NCI-H460 (cell line): Measurements from ENCODE around the gene MYLK. TPM values are rescaled to one million over a fixed set of nuclear protein-coding genes. Genes with fewer than 3 reads are reported as not detected.
"Not testable (repeated sequence)": the region's sequence is repeated elsewhere in the genome, so short reads cannot be mapped to it uniquely, and the experiment has no call there.

Experiments used
- DNase-seq: peaks from one replicate; pipeline ENCODE4 v3.0.0-alpha.2; 2016; ENCODE audit warnings: low read depth; ENCODE audit errors: extremely low read depth
- total RNA-seq: library from RNA; depleted of rRNA; stranded (reverse); fragments of >200 nt; shearing (Covaris generic); gene quantifications from 2 replicates; pipeline ENCODE4 v1.2.3, GENCODE V29; 2014

The MYLK gene
- total RNA-seq, 1 experiment from 2014 or later = not detected

GRCh38 chr3:123732447-123732846 is 151.7 kb downstream of the MYLK start:
- DNase-seq = no peak

DNA sequence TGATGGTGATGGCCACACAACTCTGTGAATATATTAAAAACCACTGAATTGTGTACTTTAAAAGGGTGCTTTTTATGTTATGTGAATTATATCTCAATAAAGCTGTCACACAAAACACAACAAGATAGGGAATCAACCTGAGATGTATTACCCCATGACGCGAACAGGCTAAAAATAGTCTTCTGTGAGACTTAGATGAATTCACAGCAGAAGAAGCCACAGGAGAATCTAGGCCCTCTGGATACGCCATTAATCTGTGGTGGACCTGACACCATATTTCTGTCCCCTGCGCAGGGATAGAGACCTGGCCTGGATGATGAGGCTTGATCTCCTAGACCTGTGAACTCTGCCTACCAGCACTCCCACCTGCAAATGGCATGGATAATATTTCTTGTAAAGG is 153.3 kb downstream of the MYLK start:
- DNase-seq = no peak

- no peak for DNase-seq
Observed at GRCh38 chr3:123728991-123729390, 155.1 kb downstream of the MYLK start.

DNA sequence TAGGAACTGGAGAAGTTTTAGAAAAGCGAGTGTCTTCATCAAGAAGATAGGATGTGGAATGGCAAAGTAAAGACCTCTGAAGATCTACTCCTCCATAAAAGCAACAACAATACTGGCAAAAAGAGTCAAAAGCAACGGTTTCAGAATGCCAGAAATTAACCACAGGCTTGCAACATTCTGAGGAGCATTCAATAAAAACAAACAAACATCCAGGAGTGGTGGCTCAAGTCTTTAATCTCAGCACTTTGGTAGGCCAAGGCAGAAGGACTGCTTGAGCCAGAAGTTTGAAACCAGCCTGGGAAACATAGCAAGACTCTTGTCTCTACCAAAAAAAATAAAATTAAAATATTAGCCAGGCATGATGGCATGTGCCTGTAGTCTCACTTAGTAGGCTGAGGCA is 156.1 kb downstream of the MYLK start:
- DNase-seq = no peak

DNA sequence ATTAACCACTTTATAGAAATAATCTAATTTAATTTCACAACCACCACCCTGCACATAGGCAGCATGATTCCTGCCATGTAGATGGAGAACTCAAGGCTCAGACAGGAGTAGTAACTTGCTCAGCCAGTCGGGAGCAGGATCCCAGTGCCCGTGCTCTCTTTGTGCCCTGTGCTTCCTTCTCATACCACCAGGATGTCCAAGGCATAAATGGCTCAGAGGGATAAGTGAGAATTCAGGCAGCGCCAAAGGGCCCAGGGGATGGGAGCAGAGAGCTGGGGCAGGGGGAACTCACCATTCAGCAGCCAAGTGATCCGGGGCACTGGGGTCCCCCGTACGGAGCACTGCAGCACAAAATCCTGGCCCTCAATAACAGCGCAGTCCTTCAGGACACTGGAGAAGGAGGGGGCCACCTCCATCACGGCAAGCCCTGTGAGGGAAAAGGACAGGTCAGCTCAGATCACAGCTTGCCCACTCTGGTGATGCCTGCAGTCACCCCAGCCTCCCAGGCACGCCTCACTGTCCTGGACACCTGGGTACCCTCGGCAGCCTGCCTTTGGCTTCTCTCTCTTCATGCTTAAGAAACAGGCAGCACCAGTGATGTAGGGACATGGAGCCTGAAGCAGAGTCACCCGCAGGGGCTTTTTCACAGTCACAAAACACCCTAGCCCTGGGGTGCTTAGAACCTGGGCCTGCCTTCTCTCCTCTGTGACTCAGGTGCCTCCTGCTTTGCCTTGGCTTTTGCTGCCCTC is 158.3 kb downstream of the MYLK start:
- DNase-seq = no peak

- no peak for DNase-seq
Observed at GRCh38 chr3:123724306-123724705, 159.8 kb downstream of the MYLK start.

DNA sequence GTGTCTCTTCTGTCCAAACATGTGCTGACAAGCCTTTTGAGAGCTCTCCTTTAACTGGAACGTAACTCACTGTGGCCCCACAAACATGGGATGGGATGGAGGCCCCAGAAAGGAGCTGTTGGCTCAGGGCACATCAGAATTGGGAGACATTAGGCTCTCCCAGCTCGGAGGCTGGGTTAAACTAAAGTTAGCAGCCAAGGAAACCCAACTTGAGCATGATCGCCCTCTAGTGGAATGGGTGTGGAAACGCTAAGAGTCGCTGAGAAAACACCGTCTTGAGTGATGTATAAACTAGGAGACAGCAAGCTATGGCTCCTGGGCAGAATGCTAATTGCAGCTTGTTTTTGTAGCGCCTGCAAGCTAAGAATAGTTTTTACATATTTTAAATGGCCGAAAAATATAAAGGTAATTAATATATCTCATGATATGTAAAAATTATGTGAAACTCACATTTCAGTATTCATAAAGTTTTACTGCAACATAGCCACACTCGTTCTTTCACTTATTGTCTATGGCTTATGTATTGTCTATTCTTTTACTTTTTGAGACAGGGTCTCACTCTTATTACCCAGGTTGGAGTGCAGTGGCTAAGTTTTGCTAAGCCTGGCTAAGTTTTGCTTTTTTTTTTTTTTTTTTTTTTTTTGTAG is 160.5 kb downstream of the MYLK start:
- DNase-seq = peak; percentile 83

DNA sequence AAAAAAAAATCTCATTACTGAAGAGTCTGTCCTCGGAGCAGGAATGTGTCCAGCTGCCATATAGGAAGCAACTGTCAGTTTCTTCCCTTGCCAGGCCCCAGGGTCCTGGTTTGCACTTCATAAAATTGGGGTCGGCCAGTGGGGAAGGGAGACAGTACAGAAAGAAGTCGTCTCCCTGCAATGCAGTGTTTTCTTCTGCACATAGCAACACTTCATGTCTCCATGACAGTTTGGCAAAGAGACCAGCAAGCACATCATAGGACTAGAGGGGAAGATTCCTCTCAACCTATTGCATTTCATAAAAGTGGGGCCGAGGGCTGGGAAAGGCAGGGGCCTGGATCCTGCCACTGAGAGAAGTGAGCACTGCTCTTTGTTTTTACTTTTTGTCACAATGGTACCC is 161.1 kb downstream of the MYLK start:
- DNase-seq = no peak

DNA sequence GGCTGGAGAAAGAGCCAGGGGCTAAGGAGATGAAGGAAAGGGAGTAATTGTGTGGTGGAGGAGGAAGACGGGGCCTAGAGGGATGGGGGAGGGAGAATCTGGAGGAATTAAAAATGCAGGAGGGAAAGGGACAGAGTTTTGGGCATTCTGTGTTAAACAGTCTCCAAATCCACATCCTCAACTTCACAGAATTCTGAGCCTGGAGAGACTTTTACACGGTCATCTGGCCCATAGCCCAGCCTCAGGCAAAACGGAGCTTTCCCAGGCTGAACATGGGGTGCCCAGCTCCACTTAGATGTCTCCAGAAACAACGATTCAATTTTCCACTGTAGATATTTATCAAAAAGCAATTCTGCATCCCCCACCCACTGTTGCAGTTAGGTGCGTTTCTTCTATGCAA is 161.7 kb downstream of the MYLK start:
- no peak for DNase-seq

GRCh38 chr3:123722021-123722420 is 162.1 kb downstream of the MYLK start:
- DNase-seq = no peak

DNA sequence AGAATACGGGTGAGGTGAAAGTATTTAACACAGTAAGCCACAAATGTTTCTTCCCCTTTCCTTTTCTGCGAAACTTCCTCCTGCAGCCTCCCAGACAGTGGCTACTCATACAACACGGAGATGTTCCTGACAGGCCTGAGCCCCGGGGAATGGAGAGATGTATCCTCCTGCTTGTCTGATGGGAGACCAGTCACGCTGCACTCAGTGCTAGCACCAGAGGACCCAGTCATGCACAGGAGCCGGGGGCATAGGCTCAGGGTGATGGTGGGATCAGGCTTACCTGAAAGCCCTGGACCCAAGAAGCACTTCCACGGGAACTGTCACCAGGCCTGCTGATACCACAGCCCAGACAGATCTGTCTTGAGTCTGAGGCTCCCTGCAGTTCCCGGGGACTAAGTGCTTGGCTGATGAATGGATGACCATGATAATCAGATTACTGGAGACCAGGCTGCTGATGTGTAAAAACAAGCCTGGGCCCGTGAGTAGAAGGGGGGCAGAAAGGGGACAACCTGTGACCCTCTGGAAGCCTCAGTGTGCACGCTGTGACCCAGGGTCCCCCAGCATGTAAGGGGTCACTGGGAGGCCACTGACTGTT is 162.9 kb downstream of the MYLK start:
- DNase-seq = not testable (repeated sequence)

- no peak for DNase-seq
Observed at GRCh38 chr3:123720638-123721037, 163.5 kb downstream of the MYLK start.

DNA sequence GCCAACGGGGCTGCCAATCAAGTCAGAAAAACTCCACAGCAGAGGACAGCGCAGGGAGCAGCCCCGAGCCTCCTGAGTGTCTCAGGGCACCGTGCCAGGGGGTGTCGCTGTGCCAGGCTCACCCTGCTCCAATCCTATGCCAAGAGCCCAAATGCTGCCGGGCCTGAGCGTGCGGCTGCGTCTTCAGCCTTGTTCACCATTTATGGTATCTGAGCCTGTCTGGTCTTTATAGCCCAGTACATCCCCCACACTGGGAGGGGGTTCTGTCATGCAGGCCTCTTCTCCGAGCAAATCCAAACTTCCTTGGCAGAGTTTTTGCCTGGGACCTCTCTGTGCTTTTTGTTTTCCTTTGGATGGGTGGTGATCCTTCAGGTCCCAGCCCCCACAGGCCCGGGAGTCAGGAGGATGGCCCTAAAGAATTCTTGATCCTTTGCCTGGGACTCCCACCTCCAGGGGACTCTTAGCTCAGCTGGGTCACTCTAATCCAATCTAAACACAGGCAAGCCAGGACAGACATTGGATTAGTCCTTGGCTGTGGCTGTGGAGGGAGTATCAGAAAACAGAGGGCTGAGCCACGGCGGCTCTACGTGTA is 164.2 kb downstream of the MYLK start:
- no peak for DNase-seq

DNA sequence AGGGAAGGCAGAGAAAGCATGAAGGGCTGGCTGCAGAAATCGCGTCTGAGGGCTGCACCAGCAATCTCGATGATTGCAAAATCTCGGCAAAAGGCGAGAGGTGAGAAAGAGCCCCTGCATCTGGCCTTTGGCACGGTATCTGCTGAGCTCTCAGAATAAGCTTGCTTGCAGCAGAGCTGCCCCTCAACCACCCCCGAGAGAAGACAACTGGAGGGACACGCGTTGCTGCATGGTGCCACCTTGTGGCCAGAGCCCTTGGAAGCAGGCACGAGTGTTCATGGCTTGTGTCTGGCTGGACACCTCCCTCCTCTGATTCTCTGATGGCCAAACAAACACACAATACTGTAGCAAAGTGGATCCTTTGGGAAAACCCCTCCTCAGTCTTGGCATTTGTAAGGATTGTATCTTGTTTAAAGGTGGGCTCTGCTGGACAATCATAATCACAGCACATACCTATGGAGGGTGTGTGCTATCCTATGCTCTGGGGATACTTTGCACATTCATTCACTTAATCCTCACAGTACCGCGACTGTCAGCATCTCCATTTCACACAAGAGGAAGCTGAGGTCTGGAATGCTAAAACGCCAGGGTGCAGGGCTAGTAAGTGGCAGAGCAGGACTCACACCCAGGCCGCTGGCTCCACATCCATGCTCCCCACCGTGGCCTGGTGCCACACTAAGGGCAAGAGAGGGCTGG is 164.9 kb downstream of the MYLK start:
- DNase-seq = peak; percentile 40

DNA sequence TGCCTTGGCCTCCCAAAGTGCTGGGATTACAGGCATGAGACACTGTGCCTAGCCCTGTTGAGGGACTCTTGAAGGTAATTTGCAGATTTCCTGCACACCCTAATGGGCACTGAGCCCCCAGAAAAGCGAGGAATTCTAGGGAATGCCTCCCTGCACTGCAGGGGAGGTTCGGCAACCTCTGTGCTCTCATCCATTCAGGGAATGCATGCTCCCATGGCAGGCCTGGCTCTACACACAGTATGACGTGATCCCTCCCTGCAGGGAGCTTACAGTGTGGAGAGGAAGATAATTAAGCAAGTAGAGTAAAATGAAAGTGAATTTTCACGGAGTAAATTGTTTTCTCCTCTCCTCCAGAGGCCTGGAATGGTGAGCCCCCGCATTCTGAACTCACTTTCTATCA is 166.0 kb downstream of the MYLK start:
- DNase-seq = no peak

DNA sequence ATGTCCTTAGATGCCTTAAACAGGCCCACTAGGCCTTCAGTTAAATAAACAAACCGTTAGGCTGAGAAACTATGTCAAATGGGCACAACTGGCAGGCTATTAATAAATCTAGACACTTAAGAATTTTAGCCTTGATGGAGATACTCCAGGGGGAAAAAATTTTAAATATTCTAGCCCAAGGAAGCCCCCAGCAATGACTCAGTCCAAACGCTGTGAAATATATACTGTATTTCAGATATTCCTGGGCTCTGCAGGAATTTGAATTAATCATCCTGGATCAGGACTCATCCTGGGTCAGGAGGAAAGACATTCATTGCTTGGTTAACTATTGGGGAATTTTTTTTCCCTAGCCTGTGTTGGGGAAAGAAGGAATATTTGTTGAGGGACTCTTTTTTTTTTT is 166.7 kb downstream of the MYLK start:
- DNase-seq = not testable (repeated sequence)

- no peak for DNase-seq
Observed at GRCh38 chr3:123716411-123716810, 167.7 kb downstream of the MYLK start.

- DNase-seq = no peak
Observed at GRCh38 chr3:123713211-123713610, 170.9 kb downstream of the MYLK start.

DNA sequence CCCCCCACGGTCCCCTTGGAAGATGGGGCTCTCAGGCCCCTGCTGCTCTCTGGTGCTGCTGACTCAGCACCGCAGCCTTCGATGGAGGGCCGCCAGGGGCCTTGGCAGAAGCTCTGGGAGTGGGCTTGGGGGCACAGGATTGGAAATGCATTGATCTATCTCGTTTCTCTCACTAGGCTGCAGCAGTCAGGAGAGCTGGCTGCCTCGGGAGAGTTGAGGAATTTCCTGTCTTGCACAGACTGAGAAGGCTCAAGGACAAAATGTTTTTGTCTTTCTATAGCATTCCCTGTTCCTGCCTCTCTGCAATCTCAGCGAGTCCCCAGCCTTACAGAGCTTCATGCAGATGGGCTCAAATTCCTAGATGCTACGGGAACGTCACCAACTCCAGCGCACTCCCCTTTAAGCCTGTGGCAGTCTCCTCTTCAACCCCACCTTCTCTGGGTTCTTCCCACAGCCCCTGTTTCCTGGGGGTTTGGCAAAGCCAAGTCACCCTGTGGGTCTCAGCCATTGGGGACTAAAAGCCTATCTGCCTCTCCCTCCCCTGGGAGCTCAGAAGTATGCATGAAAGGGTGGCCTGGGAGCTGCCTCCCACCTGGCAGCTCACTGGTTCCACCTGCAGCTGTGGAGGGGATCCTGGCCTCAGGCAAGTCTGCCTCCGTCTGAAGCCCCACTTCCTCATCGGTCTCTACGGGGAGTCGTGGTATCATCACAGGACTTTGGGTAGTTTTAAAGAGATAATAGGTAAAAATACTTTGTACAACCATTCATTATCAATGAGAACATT is 171.9 kb downstream of the MYLK start:
- DNase-seq = no peak

GRCh38 chr3:123711356-123711755 is 172.8 kb downstream of the MYLK start:
- DNase-seq = no peak
